Thyroid gland (tissue), 4 donors: ENCODE data around the gene CLASP1.

ENCODE experiments used
- CTCF ChIP-seq, 6 experiments: fragments of 200-600 bp in 3 of 6; fragments of 450-650 bp in 3 of 6; sonication (generic) in 3 of 6; IDR thresholded peaks; one replicate each; pipeline ENCODE4 v1.5.1; 2016 to 2019; ENCODE audit warnings: antibody characterized with exemption in 6 of 6, mild to moderate bottlenecking in 2 of 6, inconsistent platforms in 1 of 6, moderate library complexity in 1 of 6
- POLR2A ChIP-seq, 2 donors: fragments of 450-650 bp; IDR thresholded peaks; one replicate each; pipeline ENCODE4 v1.6.1; 2017; ENCODE audit warnings: antibody characterized with exemption in 2 of 2, mild to moderate bottlenecking in 2 of 2, moderate library complexity in 1 of 2

DNA sequence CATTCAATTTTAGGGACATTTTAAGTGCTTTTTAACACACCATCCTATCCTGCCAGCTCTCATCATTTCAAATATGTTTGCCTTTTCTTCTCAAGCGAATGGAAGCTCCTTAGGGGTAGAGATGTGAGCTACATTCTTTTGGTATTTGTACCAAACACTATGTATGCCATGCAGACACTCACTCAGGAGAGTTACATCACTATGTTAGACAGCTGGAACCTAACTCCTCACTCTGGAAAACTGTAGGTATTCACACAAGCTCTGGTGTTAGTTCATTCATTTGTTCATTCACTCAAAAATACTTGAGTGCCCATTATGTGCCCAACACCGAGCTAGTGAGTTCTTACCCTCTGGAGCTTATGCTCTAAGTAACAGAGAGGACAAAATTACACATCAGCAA lies 144.9 kb downstream of the CLASP1 start:
- no peak for TF ChIP-seq CTCF (IDR thresholded peaks at IDR 0.05)
- TF ChIP-seq POLR2A (IDR thresholded peaks at IDR 0.05), result no peak
